ENCODE measurements around the gene PTPRJ. TPM values are rescaled to one million over a fixed set of nuclear protein-coding genes. Genes with fewer than 3 reads are reported as not detected.

Gene PTPRJ
- total RNA-seq, 6 experiments from 2014 or later, result 15.7 to 20.8 (median 19.2) TPM

DNA sequence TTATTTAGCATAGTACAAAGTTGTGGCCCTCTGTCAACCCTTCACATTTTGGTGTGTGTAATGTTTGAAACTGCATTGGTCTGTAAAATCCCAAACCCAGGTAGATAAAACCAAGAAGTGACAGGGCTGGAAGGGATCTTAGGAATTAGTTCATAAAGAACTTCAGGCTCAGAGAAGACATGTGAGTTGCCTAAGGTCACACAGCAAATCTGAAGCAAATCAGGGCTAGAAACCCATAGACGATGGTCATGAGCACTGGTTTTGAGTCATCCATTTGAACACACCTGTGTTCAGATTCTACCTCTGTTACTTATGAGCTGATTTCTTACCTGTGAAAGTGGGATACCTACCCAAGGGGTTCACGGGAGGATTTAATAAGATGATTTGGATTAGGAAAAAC lies 107.1 kb downstream of the PTPRJ start:
- DNase-seq, result no peak
- H3K27me3 Mint-ChIP-seq (ENCODE audit: insufficient read depth), result no peaks in the 10 kb centered on the region
- H3K4me1 Mint-ChIP-seq (ENCODE audit: low read depth), result peaks cover 14% of the 10 kb centered on the region
- H3K36me3 Mint-ChIP-seq (ENCODE audit: low read depth), result peaks cover 7% of the 10 kb centered on the region; the same call in 1 of the 2 replicates
- TF ChIP-seq CTCF (IDR thresholded peaks at IDR 0.05), result no peak
- H3K9me3 Mint-ChIP-seq, result no peaks in the 10 kb centered on the region; the same call in 1 of the 2 replicates
- H3K4me3 Mint-ChIP-seq, result no peak overlapping the region
- H3K27ac Mint-ChIP-seq, result no peak overlapping the region

- no peak for DNase-seq
- TF ChIP-seq CTCF (IDR thresholded peaks at IDR 0.05), result no peak
- Mint-ChIP-seq H3K27ac (no peak overlapping the region), H3K27me3 (ENCODE audit: insufficient read depth) (no peaks in the 10 kb centered on the region), H3K36me3 (ENCODE audit: low read depth) (peaks cover 7% of the 10 kb centered on the region; the same call in 1 of the 2 replicates), H3K4me1 (ENCODE audit: low read depth) (peaks cover 20% of the 10 kb centered on the region), H3K9me3 (no peaks in the 10 kb centered on the region; the same call in 1 of the 2 replicates), H3K4me3 (no peak overlapping the region)
Measured at GRCh38 chr11:48087974-48088681, 107.8 kb downstream of the PTPRJ start.

- TF ChIP-seq CTCF (IDR thresholded peaks at IDR 0.05), result no peak
- peaks cover 25% of the 10 kb centered on the region for H3K4me1 Mint-ChIP-seq (ENCODE audit: low read depth)
- H3K27ac Mint-ChIP-seq, result no peak overlapping the region
- H3K9me3 Mint-ChIP-seq, result no peaks in the 10 kb centered on the region; the same call in 1 of the 2 replicates
- no peaks in the 10 kb centered on the region for H3K27me3 Mint-ChIP-seq (ENCODE audit: insufficient read depth)
- H3K4me3 Mint-ChIP-seq, result no peak overlapping the region
- peaks cover 4% of the 10 kb centered on the region; the same call in 1 of the 2 replicates for H3K36me3 Mint-ChIP-seq (ENCODE audit: low read depth)
- no peak for DNase-seq
Measured at GRCh38 chr11:48088682-48089050, 108.3 kb downstream of the PTPRJ start.

DNA sequence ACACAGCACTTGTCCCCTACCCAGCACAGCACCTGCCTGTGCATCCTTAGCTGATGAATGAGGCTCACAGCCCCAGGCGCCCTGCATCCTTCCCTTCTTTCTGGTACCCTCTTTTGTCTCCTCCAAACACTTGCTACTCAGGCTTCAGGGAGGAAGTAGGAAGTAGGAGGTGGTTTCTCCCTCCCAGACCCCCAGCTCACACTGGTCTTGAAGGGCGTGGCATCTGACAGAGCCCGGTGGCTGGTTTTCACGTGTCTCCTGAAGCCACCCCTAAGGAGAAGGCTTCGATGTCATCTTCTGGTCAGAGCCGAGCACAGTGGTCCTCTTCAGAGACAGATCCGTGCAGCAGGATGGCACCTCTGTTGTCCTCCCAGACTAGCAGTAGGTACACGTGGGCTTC lies 109.8 kb downstream of the PTPRJ start:
- Mint-ChIP-seq H3K4me3 (no peak overlapping the region), H3K27ac (no peak overlapping the region), H3K4me1 (ENCODE audit: low read depth) (peaks cover 32% of the 10 kb centered on the region), H3K9me3 (no peaks in the 10 kb centered on the region), H3K36me3 (ENCODE audit: low read depth) (no peaks in the 10 kb centered on the region), H3K27me3 (ENCODE audit: insufficient read depth) (peaks cover 2% of the 10 kb centered on the region)
- no peak for TF ChIP-seq CTCF (IDR thresholded peaks at IDR 0.05)
- DNase-seq, result no peak

DNA sequence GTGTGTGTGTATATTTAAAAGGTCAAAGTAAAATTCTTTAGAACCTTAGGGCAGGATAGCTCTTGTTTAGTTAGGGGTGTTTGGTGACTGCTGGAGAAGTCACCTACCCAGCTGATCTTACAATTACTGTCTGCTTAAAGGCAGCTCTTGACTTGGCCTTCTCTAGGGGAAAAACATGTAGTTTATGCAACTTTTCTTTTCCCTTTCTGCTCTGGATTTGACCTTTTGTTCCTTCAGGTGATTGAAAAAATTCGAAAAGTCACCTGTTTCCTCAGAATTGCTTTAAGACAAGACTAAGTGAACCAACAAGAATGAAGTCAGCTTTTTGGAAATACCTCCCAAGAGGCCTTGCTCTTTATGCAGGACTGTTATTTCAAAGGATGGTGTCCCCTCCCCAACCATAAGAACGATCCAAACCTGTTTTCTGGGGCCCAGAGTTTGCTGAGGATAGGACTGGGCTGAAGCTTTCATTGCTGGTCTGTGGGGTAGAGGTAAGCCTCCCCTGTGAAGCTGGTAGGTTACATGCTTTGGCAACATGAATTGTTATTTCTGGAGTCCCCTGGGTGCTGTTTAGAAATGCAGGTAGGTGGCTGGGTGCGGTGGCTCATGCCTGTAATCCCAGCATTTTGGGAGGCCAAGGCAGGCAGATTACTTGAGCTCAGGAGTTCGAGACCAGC lies 111.2 kb downstream of the PTPRJ start:
- H3K36me3 Mint-ChIP-seq (ENCODE audit: low read depth), result no peaks in the 10 kb centered on the region
- H3K27ac Mint-ChIP-seq, result no peak overlapping the region
- DNase-seq, result no peak
- peaks cover 2% of the 10 kb centered on the region for H3K27me3 Mint-ChIP-seq (ENCODE audit: insufficient read depth)
- H3K4me1 Mint-ChIP-seq (ENCODE audit: low read depth), result peaks cover 35% of the 10 kb centered on the region
- H3K9me3 Mint-ChIP-seq, result no peaks in the 10 kb centered on the region
- TF ChIP-seq CTCF (IDR thresholded peaks at IDR 0.05), result no peak
- H3K4me3 Mint-ChIP-seq, result no peak overlapping the region

Data from HFFc6 (cell line).